ENCODE data around the gene PRKAB2.
"Not testable (repeated sequence)": the region's sequence is repeated elsewhere in the genome, so short reads cannot be mapped to it uniquely, and the experiment has no call there.

PRKAB2 gene

GRCh38 chr1:147129116-147129873 is 43.0 kb downstream of the PRKAB2 start:
- no peak for DNase-seq (ENCODE audit: insufficient read length)
- FAIRE-seq: no peak
- TF ChIP-seq POLR2AphosphoS5 (IDR thresholded peaks at IDR 0.05; ENCODE audit: low read depth, low read length) (no peak), TAF1 (IDR thresholded peaks at IDR 0.05; ENCODE audit: borderline replicate concordance, low read depth, low read length) (no peak), POLR2A (IDR thresholded peaks at IDR 0.05; ENCODE audit: low read depth, low read length) (no peak)

DNA sequence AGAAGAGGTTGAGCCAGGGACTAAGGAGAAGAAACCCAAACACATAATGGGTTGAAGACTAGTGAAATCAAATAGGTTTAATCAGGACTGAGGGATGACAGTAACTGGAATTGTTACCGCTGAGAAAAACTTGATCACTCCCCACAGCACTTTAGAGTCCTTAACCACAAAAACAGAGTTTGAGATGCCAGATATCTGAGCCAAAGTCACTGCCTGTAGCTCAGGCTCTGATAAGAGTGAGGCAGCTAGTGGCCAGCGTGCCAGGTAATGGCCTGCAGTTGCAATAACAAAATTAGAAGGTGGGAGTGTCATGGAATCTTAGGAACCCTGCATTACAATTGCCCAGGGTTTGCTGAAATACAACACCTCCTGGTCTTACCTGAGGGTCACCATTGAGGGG is 48.0 kb downstream of the PRKAB2 start:
- no peak for DNase-seq (ENCODE audit: insufficient read length)
- no peak for FAIRE-seq
- TF ChIP-seq TAF1 (IDR thresholded peaks at IDR 0.05; ENCODE audit: borderline replicate concordance, low read depth, low read length) (no peak), POLR2AphosphoS5 (IDR thresholded peaks at IDR 0.05; ENCODE audit: low read depth, low read length) (no peak), POLR2A (IDR thresholded peaks at IDR 0.05; ENCODE audit: low read depth, low read length) (no peak)

DNA sequence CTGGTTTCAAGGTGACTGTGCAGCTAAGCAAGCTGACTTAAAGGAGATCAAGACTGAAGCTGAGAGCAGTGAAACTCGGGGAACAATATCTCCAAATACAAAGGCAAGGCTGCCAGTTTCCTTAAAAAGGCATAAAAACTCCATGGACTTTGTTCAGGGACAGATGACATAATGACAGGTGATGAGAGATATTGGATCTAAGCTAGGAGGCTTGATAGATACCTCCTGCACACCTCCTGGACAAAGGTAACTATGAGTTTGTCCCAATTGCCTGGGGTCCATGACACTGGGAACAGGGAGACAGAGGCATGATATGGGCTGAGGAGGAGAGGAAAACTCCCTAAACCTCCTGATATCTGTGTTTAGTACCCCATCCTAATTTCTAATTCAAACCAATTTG is 55.2 kb downstream of the PRKAB2 start:
- DNase-seq (ENCODE audit: insufficient read length) (no peak), FAIRE-seq (no peak)
- TF ChIP-seq TAF1 (IDR thresholded peaks at IDR 0.05; ENCODE audit: borderline replicate concordance, low read depth, low read length) (no peak), POLR2A (IDR thresholded peaks at IDR 0.05; ENCODE audit: low read depth, low read length) (no peak), POLR2AphosphoS5 (IDR thresholded peaks at IDR 0.05; ENCODE audit: low read depth, low read length) (no peak)

- DNase-seq (ENCODE audit: insufficient read length) (no peak), FAIRE-seq (no peak)
- TF ChIP-seq POLR2AphosphoS5 (IDR thresholded peaks at IDR 0.05; ENCODE audit: low read depth, low read length): no peak
- TF ChIP-seq POLR2A (IDR thresholded peaks at IDR 0.05; ENCODE audit: low read depth, low read length): no peak
- no peak for TF ChIP-seq TAF1 (IDR thresholded peaks at IDR 0.05; ENCODE audit: borderline replicate concordance, low read depth, low read length)
These were observed 56.8 kb downstream of the PRKAB2 start for GRCh38 chr1:147115496-147115895.

DNA sequence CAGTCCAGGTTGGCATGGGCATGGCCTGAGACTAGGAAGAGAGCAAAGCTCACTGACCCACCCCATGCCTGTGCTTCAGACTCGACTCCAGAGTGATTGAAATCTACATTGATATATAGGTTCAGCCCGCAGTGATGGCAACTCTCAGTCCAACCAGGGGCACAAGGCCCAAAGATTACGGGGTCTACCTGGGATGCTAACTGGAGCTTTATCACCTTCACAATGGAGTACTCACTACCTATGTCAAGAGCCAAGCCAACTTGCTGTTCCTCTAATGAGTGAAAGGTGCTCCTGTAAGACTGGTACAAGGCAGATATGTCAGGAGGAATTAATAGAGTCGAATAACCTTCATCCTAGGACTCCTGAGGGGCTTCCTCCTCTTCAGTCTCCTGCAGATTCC is 57.2 kb downstream of the PRKAB2 start:
- DNase-seq (ENCODE audit: insufficient read length); FAIRE-seq: not testable (repeated sequence)

DNA sequence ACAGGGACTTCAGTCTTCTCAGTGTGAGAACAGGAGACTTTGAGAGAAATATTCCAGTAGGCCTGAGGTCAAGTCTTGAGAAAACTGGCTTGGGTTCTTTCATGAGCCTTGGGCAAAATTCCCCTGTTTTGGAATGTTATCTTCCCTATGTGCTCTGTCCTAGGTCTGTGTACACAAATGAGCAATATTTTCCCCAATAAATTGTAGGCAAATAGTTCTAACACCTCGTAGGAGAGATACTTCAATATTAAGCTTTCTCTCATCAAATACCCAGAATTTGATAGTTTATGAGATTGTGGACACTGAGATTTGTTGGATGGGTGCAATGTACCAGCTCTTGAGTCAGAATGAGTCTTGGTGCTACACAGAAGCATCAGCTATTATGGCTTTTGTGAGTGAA is 57.9 kb downstream of the PRKAB2 start:
- FAIRE-seq; DNase-seq (ENCODE audit: insufficient read length): not testable (repeated sequence)

DNA sequence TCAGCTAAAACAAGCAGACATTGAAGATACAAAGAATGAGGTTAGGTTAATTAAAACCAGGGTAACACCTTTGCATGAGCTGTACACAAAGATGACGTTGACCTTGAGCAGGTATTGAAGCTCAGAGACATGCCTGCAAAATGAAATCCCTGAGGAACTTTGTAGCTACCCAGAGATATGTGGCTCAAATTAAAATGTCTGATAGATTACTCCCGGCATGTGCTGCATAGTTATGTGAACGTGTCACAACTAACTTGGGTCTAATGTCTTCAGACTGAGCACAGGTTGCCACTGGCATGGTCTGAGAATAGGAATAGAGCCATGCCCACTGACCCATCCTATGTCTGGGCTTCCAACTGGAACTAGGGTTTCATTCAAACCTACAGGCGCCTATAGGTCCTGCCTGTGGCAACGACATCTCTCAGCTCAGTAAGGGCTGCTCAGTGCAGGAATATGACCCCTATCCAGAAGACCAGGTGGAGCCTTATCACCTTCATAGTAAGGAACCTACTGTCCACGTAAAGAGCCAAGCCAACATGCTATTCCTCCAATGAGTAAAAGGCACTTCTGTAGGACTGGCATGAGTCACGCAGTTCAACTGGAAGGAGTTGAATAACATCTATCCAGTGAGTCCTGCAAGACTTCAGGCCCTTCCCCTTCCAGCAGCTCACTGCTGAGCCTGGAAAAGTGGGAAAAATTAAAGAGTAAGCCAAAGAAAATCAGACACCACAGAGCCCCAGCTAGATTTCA is 60.7 kb downstream of the PRKAB2 start:
- TF ChIP-seq POLR2AphosphoS5 (IDR thresholded peaks at IDR 0.05; ENCODE audit: low read depth, low read length) (no peak), POLR2A (IDR thresholded peaks at IDR 0.05; ENCODE audit: low read depth, low read length) (no peak), TAF1 (IDR thresholded peaks at IDR 0.05; ENCODE audit: borderline replicate concordance, low read depth, low read length) (no peak)
- FAIRE-seq (no peak), DNase-seq (ENCODE audit: insufficient read length) (no peak)

DNA sequence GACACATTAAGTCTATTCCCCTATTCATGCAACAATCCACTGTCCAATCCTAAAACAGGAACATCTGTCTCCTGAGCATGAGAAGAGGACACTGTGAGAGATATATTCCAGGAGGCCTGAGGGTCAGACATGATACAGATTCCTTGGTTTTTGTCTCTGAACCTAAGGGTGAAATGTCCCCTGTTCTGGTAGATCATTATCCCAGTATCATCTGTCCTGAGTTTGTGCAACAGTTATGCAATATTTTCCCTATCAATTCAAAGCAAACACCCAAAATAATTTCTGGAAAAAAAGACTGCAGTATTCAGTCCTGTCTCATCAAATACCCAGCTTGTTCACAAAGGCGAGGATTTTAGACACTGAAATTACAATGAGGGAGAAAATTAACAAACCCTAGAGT is 61.4 kb downstream of the PRKAB2 start:
- FAIRE-seq (no peak), DNase-seq (ENCODE audit: insufficient read length) (no peak)
- TF ChIP-seq TAF1 (IDR thresholded peaks at IDR 0.05; ENCODE audit: borderline replicate concordance, low read depth, low read length) (no peak), POLR2AphosphoS5 (IDR thresholded peaks at IDR 0.05; ENCODE audit: low read depth, low read length) (no peak), POLR2A (IDR thresholded peaks at IDR 0.05; ENCODE audit: low read depth, low read length) (no peak)

DNA sequence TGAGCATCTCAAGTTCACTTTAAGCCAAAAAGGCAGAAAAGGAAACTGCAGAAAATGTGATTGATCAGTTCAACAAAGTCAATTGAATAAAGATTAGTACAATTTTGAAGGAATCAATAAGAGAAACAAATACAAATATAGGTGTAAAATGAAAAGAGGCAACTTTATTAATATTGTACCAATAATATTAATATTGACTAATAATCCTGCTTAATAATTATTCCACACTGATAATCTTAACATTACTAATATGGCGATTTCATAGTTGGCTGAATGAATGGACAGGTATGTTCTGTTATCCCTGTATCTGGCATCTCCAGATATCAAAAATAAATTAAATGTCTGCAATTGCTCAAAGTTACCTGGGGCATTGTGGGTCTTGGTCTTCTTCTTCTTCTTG is 61.8 kb downstream of the PRKAB2 start:
- no peak for DNase-seq (ENCODE audit: insufficient read length)
- no peak for FAIRE-seq
- TF ChIP-seq POLR2AphosphoS5 (IDR thresholded peaks at IDR 0.05; ENCODE audit: low read depth, low read length) (no peak), TAF1 (IDR thresholded peaks at IDR 0.05; ENCODE audit: borderline replicate concordance, low read depth, low read length) (no peak), POLR2A (IDR thresholded peaks at IDR 0.05; ENCODE audit: low read depth, low read length) (no peak)

DNA sequence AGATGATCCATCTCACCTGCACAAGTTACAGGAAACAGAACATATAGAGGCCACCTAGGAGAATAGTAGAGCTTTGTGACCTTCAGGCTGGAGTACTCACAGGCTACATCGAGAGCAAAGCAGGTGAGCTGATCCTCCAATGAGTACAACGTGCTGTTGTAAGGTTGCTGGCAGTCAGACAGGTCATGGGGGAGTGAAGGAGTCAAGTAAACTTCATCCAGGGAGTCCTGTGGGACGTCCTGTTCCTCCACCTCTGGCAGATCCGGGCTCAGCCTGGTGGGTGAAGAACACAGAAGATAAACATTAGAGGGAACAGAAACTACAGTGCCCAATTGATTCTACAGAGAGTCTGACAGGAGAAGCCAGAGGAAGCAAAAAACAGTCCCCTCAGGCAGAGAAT is 62.5 kb downstream of the PRKAB2 start:
- no peak for DNase-seq (ENCODE audit: insufficient read length)

GRCh38 chr1:147109041-147109440 is 63.2 kb downstream of the PRKAB2 start:
- TF ChIP-seq POLR2AphosphoS5 (IDR thresholded peaks at IDR 0.05; ENCODE audit: low read depth, low read length) (no peak), TAF1 (IDR thresholded peaks at IDR 0.05; ENCODE audit: borderline replicate concordance, low read depth, low read length) (no peak), POLR2A (IDR thresholded peaks at IDR 0.05; ENCODE audit: low read depth, low read length) (no peak)
- no peak for FAIRE-seq
- DNase-seq (ENCODE audit: insufficient read length): no peak

More for the DNA sequence above, 62.5 kb downstream of the PRKAB2 start:
- no peak for FAIRE-seq
- TF ChIP-seq POLR2AphosphoS5 (IDR thresholded peaks at IDR 0.05; ENCODE audit: low read depth, low read length) (no peak), TAF1 (IDR thresholded peaks at IDR 0.05; ENCODE audit: borderline replicate concordance, low read depth, low read length) (no peak), POLR2A (IDR thresholded peaks at IDR 0.05; ENCODE audit: low read depth, low read length) (no peak)

- not testable (repeated sequence) for FAIRE-seq; DNase-seq (ENCODE audit: insufficient read length)
These were observed 65.8 kb downstream of the PRKAB2 start for GRCh38 chr1:147106407-147106881.
